ENCODE measurements around the gene SLC2A10. TPM values are rescaled to one million over a fixed set of nuclear protein-coding genes. Genes with fewer than 3 reads are reported as not detected.

The SLC2A10 gene
- total RNA-seq, 1 donor from 2014 or later = 12.7 TPM

GRCh38 chr20:46724343-46724959 is 15.0 kb downstream of the SLC2A10 start:
- Histone ChIP-seq H3K4me3 (ENCODE audit: insufficient read depth, low read depth, low read length) (no peak overlapping the region), H3K27me3 (ENCODE audit: insufficient read depth, low read length) (no peaks in the 10 kb centered on the region), H3K4me2 (ENCODE audit: low read length) (no peak overlapping the region), H3K9ac (ENCODE audit: low read length) (no peak overlapping the region), H3K36me3 (ENCODE audit: insufficient read depth, low read length) (peaks cover 6% of the 10 kb centered on the region), H3K4me1 (ENCODE audit: insufficient read depth, low read length) (no peaks in the 10 kb centered on the region), H3K79me2 (ENCODE audit: insufficient read depth, low read length) (no peaks in the 10 kb centered on the region), H3K9me3 (ENCODE audit: insufficient read depth, low read depth, low read length) (peaks cover 2% of the 10 kb centered on the region), H2AFZ (ENCODE audit: low read depth, low read length) (no peak overlapping the region), H4K20me1 (ENCODE audit: insufficient read depth, low read length) (no peaks in the 10 kb centered on the region), H3K27ac (ENCODE audit: low read depth, low read length) (no peak overlapping the region)
- TF ChIP-seq EZH2 (IDR thresholded peaks at IDR 0.05; ENCODE audit: insufficient read depth, low read length) = no peak
- TF ChIP-seq CTCF (IDR thresholded peaks at IDR 0.05; ENCODE audit: insufficient read depth, low read depth, low read length) = no peak
- Mint-ChIP-seq H3K36me3 (ENCODE audit: low read depth, unreplicated experiment) (peaks cover 21% of the 10 kb centered on the region), H3K27me3 (ENCODE audit: low read depth, unreplicated experiment) (no peaks in the 10 kb centered on the region), H3K9me3 (ENCODE audit: unreplicated experiment) (peaks cover 1% of the 10 kb centered on the region), H3K4me1 (ENCODE audit: low read depth, unreplicated experiment) (peaks cover 9% of the 10 kb centered on the region), H3K27ac (ENCODE audit: unreplicated experiment) (no peak overlapping the region), H3K4me3 (ENCODE audit: unreplicated experiment) (no peak overlapping the region)
- DNase-seq (ENCODE audit: low read depth) (no peak), FAIRE-seq (no peak)

- Mint-ChIP-seq H3K27me3 (ENCODE audit: low read depth, unreplicated experiment) (no peaks in the 10 kb centered on the region), H3K27ac (ENCODE audit: unreplicated experiment) (no peak overlapping the region), H3K4me1 (ENCODE audit: low read depth, unreplicated experiment) (peaks cover 9% of the 10 kb centered on the region), H3K36me3 (ENCODE audit: low read depth, unreplicated experiment) (peaks cover 18% of the 10 kb centered on the region), H3K9me3 (ENCODE audit: unreplicated experiment) (peaks cover 2% of the 10 kb centered on the region), H3K4me3 (ENCODE audit: unreplicated experiment) (no peak overlapping the region)
- Histone ChIP-seq H3K4me3 (ENCODE audit: insufficient read depth, low read depth, low read length) (no peak overlapping the region), H3K9me3 (ENCODE audit: insufficient read depth, low read depth, low read length) (peaks cover 2% of the 10 kb centered on the region), H3K4me2 (ENCODE audit: low read length) (no peak overlapping the region), H2AFZ (ENCODE audit: low read depth, low read length) (no peak overlapping the region), H3K79me2 (ENCODE audit: insufficient read depth, low read length) (no peaks in the 10 kb centered on the region), H3K9ac (ENCODE audit: low read length) (no peak overlapping the region), H4K20me1 (ENCODE audit: insufficient read depth, low read length) (no peaks in the 10 kb centered on the region), H3K4me1 (ENCODE audit: insufficient read depth, low read length) (no peaks in the 10 kb centered on the region), H3K27ac (ENCODE audit: low read depth, low read length) (no peak overlapping the region), H3K27me3 (ENCODE audit: insufficient read depth, low read length) (no peaks in the 10 kb centered on the region), H3K36me3 (ENCODE audit: insufficient read depth, low read length) (peaks cover 10% of the 10 kb centered on the region)
- DNase-seq (ENCODE audit: low read depth) = no peak
- no peak for FAIRE-seq
- TF ChIP-seq CTCF (IDR thresholded peaks at IDR 0.05; ENCODE audit: insufficient read depth, low read depth, low read length) (no peak), EZH2 (IDR thresholded peaks at IDR 0.05; ENCODE audit: insufficient read depth, low read length) (no peak)
Observed at GRCh38 chr20:46725186-46726165, 16.0 kb downstream of the SLC2A10 start.
